Stimulated activated memory B cell treated with anti-CD40 and anti-IgM and Interleukin-4, amounts not matched to agents 10 μg/mL and 1 μg/mL and 100 μg/mL, for 72 hours (primary cell): ENCODE data around the gene SCNN1B.

Source experiments
- ATAC-seq: fragments of 150-1000 bp; cut with Tn5 transposase; 2 replicates; pipeline ENCODE4 v1.10.0; 2021
- H3K27ac Mint-ChIP-seq: one replicate; pipeline ENCODE4 v1.8.0; 2022; ENCODE audit warnings: mild to moderate bottlenecking, mixed read lengths
- H3K27me3 Mint-ChIP-seq: one replicate; pipeline ENCODE4 v1.8.0; 2022; ENCODE audit warnings: mixed read lengths
- H3K36me3 Mint-ChIP-seq: one replicate; pipeline ENCODE4 v1.8.0; 2022; ENCODE audit warnings: mixed read lengths
- H3K4me1 Mint-ChIP-seq: one replicate; pipeline ENCODE4 v1.8.0; 2022; ENCODE audit warnings: mixed read lengths
- H3K4me3 Mint-ChIP-seq: one replicate; pipeline ENCODE4 v1.8.0; 2022; ENCODE audit warnings: mild to moderate bottlenecking, moderate library complexity, mixed read lengths
- H3K9me3 Mint-ChIP-seq: one replicate; pipeline ENCODE4 v1.8.0; 2022; ENCODE audit warnings: mixed read lengths

SCNN1B gene

GRCh38 chr16:23303685-23304084, 1.6 kb downstream of the SCNN1B start:
- H3K9me3 Mint-ChIP-seq: no peaks in the 10 kb centered on the region
- no peaks in the 10 kb centered on the region for H3K36me3 Mint-ChIP-seq
- peaks cover 25% of the 10 kb centered on the region for H3K27me3 Mint-ChIP-seq
- H3K27ac Mint-ChIP-seq: no peak overlapping the region
- no peak for ATAC-seq
- peaks cover 11% of the 10 kb centered on the region for H3K4me1 Mint-ChIP-seq
- H3K4me3 Mint-ChIP-seq: no peak overlapping the region

GRCh38 chr16:23304620-23305019, 2.5 kb downstream of the SCNN1B start:
- no peaks in the 10 kb centered on the region for H3K36me3 Mint-ChIP-seq
- no peaks in the 10 kb centered on the region for H3K9me3 Mint-ChIP-seq
- H3K27ac Mint-ChIP-seq: no peak overlapping the region
- peaks cover 11% of the 10 kb centered on the region for H3K4me1 Mint-ChIP-seq
- H3K27me3 Mint-ChIP-seq: peaks cover 25% of the 10 kb centered on the region
- H3K4me3 Mint-ChIP-seq: no peak overlapping the region
- ATAC-seq: no peak

GRCh38 chr16:23306199-23307100, 4.3 kb downstream of the SCNN1B start:
- Mint-ChIP-seq H3K27me3 (peaks cover 17% of the 10 kb centered on the region), H3K4me3 (no peak overlapping the region), H3K9me3 (peaks cover 2% of the 10 kb centered on the region), H3K36me3 (no peaks in the 10 kb centered on the region), H3K4me1 (peaks cover 7% of the 10 kb centered on the region), H3K27ac (no peak overlapping the region)
- no peak for ATAC-seq

- Mint-ChIP-seq H3K4me1 (no peaks in the 10 kb centered on the region), H3K36me3 (no peaks in the 10 kb centered on the region), H3K27ac (no peak overlapping the region), H3K9me3 (peaks cover 2% of the 10 kb centered on the region), H3K27me3 (no peaks in the 10 kb centered on the region), H3K4me3 (no peak overlapping the region)
- no peak for ATAC-seq
These were observed 8.1 kb downstream of the SCNN1B start for GRCh38 chr16:23310217-23310616.

GRCh38 chr16:23310744-23311143, 8.6 kb downstream of the SCNN1B start:
- Mint-ChIP-seq H3K27me3 (no peaks in the 10 kb centered on the region), H3K4me3 (no peak overlapping the region), H3K27ac (no peak overlapping the region), H3K36me3 (no peaks in the 10 kb centered on the region), H3K4me1 (no peaks in the 10 kb centered on the region), H3K9me3 (peaks cover 2% of the 10 kb centered on the region)
- no peak for ATAC-seq

- H3K4me3 Mint-ChIP-seq: no peak overlapping the region
- no peak overlapping the region for H3K27ac Mint-ChIP-seq
- ATAC-seq: no peak
- no peaks in the 10 kb centered on the region for H3K4me1 Mint-ChIP-seq
- H3K27me3 Mint-ChIP-seq: no peaks in the 10 kb centered on the region
- no peaks in the 10 kb centered on the region for H3K9me3 Mint-ChIP-seq
- no peaks in the 10 kb centered on the region for H3K36me3 Mint-ChIP-seq
These were observed 14.1 kb downstream of the SCNN1B start for GRCh38 chr16:23316232-23316631.

GRCh38 chr16:23316634-23317265, 14.6 kb downstream of the SCNN1B start:
- no peak for ATAC-seq

GRCh38 chr16:23317266-23317661, 15.2 kb downstream of the SCNN1B start:
- Mint-ChIP-seq H3K4me3 (no peak overlapping the region), H3K27me3 (no peaks in the 10 kb centered on the region), H3K4me1 (no peaks in the 10 kb centered on the region), H3K36me3 (no peaks in the 10 kb centered on the region), H3K27ac (no peak overlapping the region), H3K9me3 (no peaks in the 10 kb centered on the region)
- ATAC-seq: no peak

More at GRCh38 chr16:23316634-23317265, 14.6 kb downstream of the SCNN1B start:
- Mint-ChIP-seq H3K27me3 (no peaks in the 10 kb centered on the region), H3K36me3 (no peaks in the 10 kb centered on the region), H3K27ac (no peak overlapping the region), H3K4me1 (no peaks in the 10 kb centered on the region), H3K4me3 (no peak overlapping the region), H3K9me3 (no peaks in the 10 kb centered on the region)

GRCh38 chr16:23317751-23318150, 15.6 kb downstream of the SCNN1B start:
- no peak for ATAC-seq
- Mint-ChIP-seq H3K27me3 (no peaks in the 10 kb centered on the region), H3K4me1 (peaks cover under 1% of the 10 kb centered on the region), H3K27ac (no peak overlapping the region), H3K36me3 (no peaks in the 10 kb centered on the region), H3K9me3 (no peaks in the 10 kb centered on the region), H3K4me3 (no peak overlapping the region)

- no peak for ATAC-seq
- H3K9me3 Mint-ChIP-seq: no peaks in the 10 kb centered on the region
- H3K27me3 Mint-ChIP-seq: no peaks in the 10 kb centered on the region
- H3K4me1 Mint-ChIP-seq: peaks cover 9% of the 10 kb centered on the region
- H3K4me3 Mint-ChIP-seq: no peak overlapping the region
- H3K36me3 Mint-ChIP-seq: no peaks in the 10 kb centered on the region
- H3K27ac Mint-ChIP-seq: no peak overlapping the region
These were observed 16.5 kb downstream of the SCNN1B start for GRCh38 chr16:23318639-23319038.

GRCh38 chr16:23319861-23320615, 17.9 kb downstream of the SCNN1B start:
- no peak for ATAC-seq
- Mint-ChIP-seq H3K27ac (no peak overlapping the region), H3K4me1 (peaks cover 23% of the 10 kb centered on the region), H3K9me3 (no peaks in the 10 kb centered on the region), H3K36me3 (no peaks in the 10 kb centered on the region), H3K27me3 (no peaks in the 10 kb centered on the region), H3K4me3 (no peak overlapping the region)

- ATAC-seq: no peak
- Mint-ChIP-seq H3K4me1 (peaks cover 25% of the 10 kb centered on the region), H3K4me3 (no peak overlapping the region), H3K9me3 (no peaks in the 10 kb centered on the region), H3K27ac (no peak overlapping the region), H3K27me3 (no peaks in the 10 kb centered on the region), H3K36me3 (no peaks in the 10 kb centered on the region)
These were observed 18.6 kb downstream of the SCNN1B start for GRCh38 chr16:23320693-23321092.

- H3K4me1 Mint-ChIP-seq: peaks cover 25% of the 10 kb centered on the region
- no peak overlapping the region for H3K27ac Mint-ChIP-seq
- no peak overlapping the region for H3K4me3 Mint-ChIP-seq
- no peak for ATAC-seq
- H3K27me3 Mint-ChIP-seq: no peaks in the 10 kb centered on the region
- no peaks in the 10 kb centered on the region for H3K36me3 Mint-ChIP-seq
- H3K9me3 Mint-ChIP-seq: no peaks in the 10 kb centered on the region
These were observed 19.2 kb downstream of the SCNN1B start for GRCh38 chr16:23321206-23321875.

- no peaks in the 10 kb centered on the region for H3K36me3 Mint-ChIP-seq
- ATAC-seq: peak; percentile 79
- peak overlapping the region; percentile 13 for H3K4me3 Mint-ChIP-seq
- peaks cover 25% of the 10 kb centered on the region for H3K4me1 Mint-ChIP-seq
- H3K9me3 Mint-ChIP-seq: no peaks in the 10 kb centered on the region
- H3K27me3 Mint-ChIP-seq: no peaks in the 10 kb centered on the region
- peak overlapping the region; percentile 26 for H3K27ac Mint-ChIP-seq
These were observed 21.3 kb downstream of the SCNN1B start for GRCh38 chr16:23323224-23324030.
